Vagina (tissue), 2 donors: ENCODE data around the gene SLC9C2. TPM values are rescaled to one million over a fixed set of nuclear protein-coding genes. Genes with fewer than 3 reads are reported as not detected.
A peak's percentile ranks its signal among the peaks of the same experiment; 100 is the strongest.
"Not testable (repeated sequence)": the region's sequence is repeated elsewhere in the genome, so short reads cannot be mapped to it uniquely, and the experiment has no call there.

ENCODE experiments used
- DNase-seq, 2 donors: peaks; one replicate each; pipeline ENCODE4 v3.0.0-alpha.2; 2017; ENCODE audit errors: extremely low spot score in 2 of 2
- H3K27ac ChIP-seq: fragments of 200-600 bp; sonication (generic); one replicate; pipeline ENCODE4 v1.5.1; 2019
- H3K27me3 ChIP-seq: fragments of 200-600 bp; sonication (generic); one replicate; pipeline ENCODE4 v1.5.1; 2019
- H3K36me3 ChIP-seq, 2 donors: fragments of 200-600 bp; sonication (generic); one replicate each; pipeline ENCODE4 v1.5.1; 2017 to 2019
- H3K4me1 ChIP-seq: fragments of 200-600 bp; sonication (generic); one replicate; pipeline ENCODE4 v1.5.1; 2019
- H3K4me3 ChIP-seq, 2 donors: fragments of 200-600 bp; sonication (generic); 1 replicate in 1 of 2; 2 replicates in 1 of 2; pipeline ENCODE4 v1.5.1; 2016 to 2019
- H3K9me3 ChIP-seq: fragments of 200-600 bp; sonication (generic); one replicate; pipeline ENCODE4 v1.5.1; 2019
- CTCF ChIP-seq, 3 experiments: fragments of 450-650 bp in 2 of 3; fragments of 200-600 bp in 1 of 3; sonication (generic) in 1 of 3; IDR thresholded peaks; one replicate each; pipeline ENCODE4 v1.5.1; 2017 to 2019; ENCODE audit warnings: antibody characterized with exemption in 3 of 3, mild to moderate bottlenecking in 2 of 3, moderate library complexity in 2 of 3
- POLR2A ChIP-seq, 2 donors: fragments of 450-650 bp; IDR thresholded peaks; one replicate each; pipeline ENCODE4 v1.6.1; 2017; ENCODE audit warnings: antibody characterized with exemption in 2 of 2, mild to moderate bottlenecking in 2 of 2, moderate library complexity in 2 of 2
- POLR2AphosphoS5 ChIP-seq, 2 donors: sonication (generic); formaldehyde crosslinking; IDR thresholded peaks; one replicate each; pipeline ENCODE4 v1.9.0; 2017; ENCODE audit warnings: antibody characterized with exemption in 2 of 2, mild to moderate bottlenecking in 2 of 2, low read depth in 1 of 2; ENCODE audit not compliant: insufficient read depth in 1 of 2
- intact Hi-C: fragments of 100-400 bp; cut with DNase I; formaldehyde crosslinking; loops from one replicate; pipeline ENCODE4 v1.15.1; 2023
- total RNA-seq: library from RNA; depleted of rRNA; stranded (reverse); fragments of >200 nt; gene quantifications from one replicate; pipeline ENCODE4 v1.2.3, GENCODE V29; 2016

SLC9C2 gene
- total RNA-seq, 1 donor from 2014 or later, result not detected

GRCh38 chr1:173476197-173476664, 126.6 kb downstream of the SLC9C2 start:
- H3K27ac ChIP-seq, result peak overlapping the region; percentile 90
- peaks cover 61% of the 10 kb centered on the region for H3K4me1 ChIP-seq
- intact Hi-C loops, result loop anchor here (5.0 kb wide), 1 partner anchor 391 kb away; the partner anchor contains the start of genes GAS5 and ZBTB37
- no peak for DNase-seq
- peak overlapping the region; percentile 88 to 94 for H3K4me3 ChIP-seq
- no peaks in the 10 kb centered on the region for H3K27me3 ChIP-seq
- H3K36me3 ChIP-seq, result peaks cover 0 to 7% of the 10 kb centered on the region in 2 donors
- no peak for TF ChIP-seq POLR2A (IDR thresholded peaks at IDR 0.05)
- TF ChIP-seq CTCF (IDR thresholded peaks at IDR 0.05), result no peak
- no peak for TF ChIP-seq POLR2AphosphoS5 (IDR thresholded peaks at IDR 0.05; ENCODE audit: insufficient read depth in 1 of 2, low read depth in 1 of 2)
- no peaks in the 10 kb centered on the region for H3K9me3 ChIP-seq

- Histone ChIP-seq H3K9me3 (no peaks in the 10 kb centered on the region), H3K27ac (peak overlapping the region; percentile 90), H3K27me3 (no peaks in the 10 kb centered on the region), H3K4me3 (peak overlapping the region; percentile 88 to 94), H3K36me3 (peaks cover 0 to 7% of the 10 kb centered on the region in 2 donors), H3K4me1 (peaks cover 61% of the 10 kb centered on the region)
- DNase-seq, result no peak
- peak in 1 of 2 donors; percentile 42 for TF ChIP-seq POLR2AphosphoS5 (IDR thresholded peaks at IDR 0.05; ENCODE audit: insufficient read depth in 1 of 2, low read depth in 1 of 2)
- TF ChIP-seq CTCF (IDR thresholded peaks at IDR 0.05), result no peak
- TF ChIP-seq POLR2A (IDR thresholded peaks at IDR 0.05), result no peak
- intact Hi-C loops, result loop anchor here (5.0 kb wide), 1 partner anchor 392 kb away; the partner anchor contains the start of genes GAS5 and ZBTB37
Measured at GRCh38 chr1:173475564-173476196, 127.2 kb downstream of the SLC9C2 start.

- H3K27me3 ChIP-seq, H3K9me3 ChIP-seq, H3K36me3 ChIP-seq, DNase-seq: not testable (repeated sequence)
- Histone ChIP-seq H3K4me3 (peak overlapping the region; percentile 88 to 94), H3K4me1 (peaks cover 54% of the 10 kb centered on the region), H3K27ac (peak overlapping the region; percentile 90)
- intact Hi-C loops, result loop anchor here (5.0 kb wide), 1 partner anchor 392 kb away; the partner anchor contains the start of genes GAS5 and ZBTB37
Measured at GRCh38 chr1:173474780-173475421, 128.0 kb downstream of the SLC9C2 start.

- H3K27me3 ChIP-seq, result no peaks in the 10 kb centered on the region
- TF ChIP-seq CTCF (IDR thresholded peaks at IDR 0.05) (no peak), POLR2AphosphoS5 (IDR thresholded peaks at IDR 0.05; ENCODE audit: insufficient read depth in 1 of 2, low read depth in 1 of 2) (no peak), POLR2A (IDR thresholded peaks at IDR 0.05) (no peak)
- DNase-seq, result no peak
- intact Hi-C loops, result no loop called here
- peak overlapping the region in 1 of 2 donors; percentile 88 for H3K4me3 ChIP-seq
- H3K27ac ChIP-seq, result peak overlapping the region; percentile 90
- H3K9me3 ChIP-seq, result no peaks in the 10 kb centered on the region
- H3K36me3 ChIP-seq, result peaks cover 0 to 8% of the 10 kb centered on the region in 2 donors
- peaks cover 48% of the 10 kb centered on the region for H3K4me1 ChIP-seq
Measured at GRCh38 chr1:173474097-173474779, 128.6 kb downstream of the SLC9C2 start.

DNA sequence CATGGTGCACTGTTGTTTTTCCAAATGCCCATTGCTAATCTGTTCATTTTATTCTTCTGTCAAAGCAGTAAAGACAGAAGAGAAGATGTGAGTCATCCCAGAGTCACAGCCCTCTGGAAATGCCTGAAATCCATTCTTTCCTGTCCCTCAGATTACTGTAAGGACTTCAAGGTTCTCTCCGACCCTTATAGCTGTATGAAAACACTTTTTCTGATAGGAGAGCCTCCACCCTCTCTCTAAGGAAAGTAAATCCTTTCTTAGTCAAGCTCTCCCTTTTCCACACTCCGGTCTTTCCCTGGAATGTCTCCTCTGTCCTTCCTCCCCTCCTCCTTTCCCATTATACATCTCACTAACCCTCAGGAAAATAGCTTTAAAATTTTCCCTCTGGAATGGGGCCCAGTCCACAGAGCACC, 129.3 kb downstream of the SLC9C2 start:
- H3K27ac ChIP-seq, result peak overlapping the region; percentile 90
- no peak for TF ChIP-seq POLR2A (IDR thresholded peaks at IDR 0.05)
- TF ChIP-seq POLR2AphosphoS5 (IDR thresholded peaks at IDR 0.05; ENCODE audit: insufficient read depth in 1 of 2, low read depth in 1 of 2), result peak in 1 of 2 donors; percentile 10
- no peak overlapping the region for H3K4me3 ChIP-seq
- H3K27me3 ChIP-seq, result no peaks in the 10 kb centered on the region
- no peak for DNase-seq
- no peaks in the 10 kb centered on the region for H3K9me3 ChIP-seq
- peaks cover 0 to 8% of the 10 kb centered on the region in 2 donors for H3K36me3 ChIP-seq
- intact Hi-C loops, result no loop called here
- peaks cover 41% of the 10 kb centered on the region for H3K4me1 ChIP-seq
